Cerebellar nuclear complex (tissue), 1 donor: Measurements from ENCODE around the gene EYA3.
"Not testable (repeated sequence)": the region's sequence is repeated elsewhere in the genome, so short reads cannot be mapped to it uniquely, and the experiment has no call there.

ENCODE experiments used
- DNase-seq, 2 experiments: peaks; one replicate each; lab custom pipeline; 2025; lab: John Stamatoyannopoulos, UW

EYA3 gene

GRCh38 chr1:28027660-28028059 lies 60.8 kb downstream of the EYA3 start:
- DNase-seq: no peak

- DNase-seq: no peak
These were observed 61.2 kb downstream of the EYA3 start for GRCh38 chr1:28027238-28027637.

- no peak for DNase-seq
These were observed 62.1 kb downstream of the EYA3 start for GRCh38 chr1:28026329-28026728.

- DNase-seq: no peak
These were observed 67.3 kb downstream of the EYA3 start for GRCh38 chr1:28021064-28021463.

GRCh38 chr1:28010969-28011368 lies 77.4 kb downstream of the EYA3 start:
- no peak for DNase-seq

- not testable (repeated sequence) for DNase-seq
These were observed 85.3 kb downstream of the EYA3 start for GRCh38 chr1:28003117-28003516.

GRCh38 chr1:28002600-28002999 lies 85.8 kb downstream of the EYA3 start:
- no peak for DNase-seq

GRCh38 chr1:27999055-27999454 lies 89.4 kb downstream of the EYA3 start:
- DNase-seq: no peak

- not testable (repeated sequence) for DNase-seq
These were observed 93.9 kb downstream of the EYA3 start for GRCh38 chr1:27994526-27994925.

GRCh38 chr1:27994060-27994459 lies 94.3 kb downstream of the EYA3 start:
- no peak for DNase-seq

GRCh38 chr1:27993241-27993640 lies 95.2 kb downstream of the EYA3 start:
- no peak for DNase-seq

GRCh38 chr1:27992276-27992675 lies 96.1 kb downstream of the EYA3 start:
- no peak for DNase-seq

- no peak for DNase-seq
These were observed 97.4 kb downstream of the EYA3 start for GRCh38 chr1:27990920-27991537.

GRCh38 chr1:27981145-27981544 lies 107.3 kb downstream of the EYA3 start:
- DNase-seq: no peak

GRCh38 chr1:27980216-27980845 lies 108.1 kb downstream of the EYA3 start:
- DNase-seq: no peak

GRCh38 chr1:27979859-27980201 lies 108.6 kb downstream of the EYA3 start:
- no peak for DNase-seq

- DNase-seq: no peak
These were observed 109.1 kb downstream of the EYA3 start for GRCh38 chr1:27979151-27979858.

- DNase-seq: no peak
These were observed 114.0 kb downstream of the EYA3 start for GRCh38 chr1:27974417-27974781.

- DNase-seq: no peak
These were observed 114.5 kb downstream of the EYA3 start for GRCh38 chr1:27973771-27974416.

- DNase-seq: no peak
These were observed 116.3 kb downstream of the EYA3 start for GRCh38 chr1:27972141-27972540.

GRCh38 chr1:27971674-27972073 lies 116.7 kb downstream of the EYA3 start:
- no peak for DNase-seq

- no peak for DNase-seq
These were observed 118.0 kb downstream of the EYA3 start for GRCh38 chr1:27970401-27970800.

- DNase-seq: no peak
These were observed 119.7 kb downstream of the EYA3 start for GRCh38 chr1:27968692-27969091.
